GM21723 (cell line): Measurements from ENCODE around the gene MRTFA.
"Not testable (repeated sequence)": the region's sequence is repeated elsewhere in the genome, so short reads cannot be mapped to it uniquely, and the experiment has no call there.

Experiments used
- ATAC-seq: cut with Tn5 transposase; IDR thresholded peaks from one replicate; pipeline ENCODE4 v1.9.1; 2021; ENCODE audit warnings: mild to moderate bottlenecking, moderate library complexity; ENCODE audit not compliant: unreplicated experiment

Gene MRTFA

DNA sequence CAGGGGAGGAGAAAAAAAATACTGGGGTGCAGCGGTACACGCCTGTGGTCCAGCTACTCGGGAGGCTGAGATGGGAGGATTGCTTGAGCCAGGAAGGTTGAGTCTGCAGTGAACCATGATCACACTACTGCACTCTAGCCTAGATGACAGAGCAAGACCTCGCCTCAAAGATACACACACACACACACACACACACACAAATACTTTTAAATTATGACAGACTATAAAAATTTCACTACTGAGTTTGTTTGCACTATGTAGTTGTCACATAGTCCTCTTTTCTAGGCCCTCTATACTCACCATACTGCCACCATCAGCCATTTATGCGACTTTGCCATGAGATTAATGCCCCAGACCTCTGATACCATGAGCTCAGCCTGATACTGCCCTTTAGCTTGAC, 109.6 kb downstream of the MRTFA start:
- ATAC-seq = no peak

DNA sequence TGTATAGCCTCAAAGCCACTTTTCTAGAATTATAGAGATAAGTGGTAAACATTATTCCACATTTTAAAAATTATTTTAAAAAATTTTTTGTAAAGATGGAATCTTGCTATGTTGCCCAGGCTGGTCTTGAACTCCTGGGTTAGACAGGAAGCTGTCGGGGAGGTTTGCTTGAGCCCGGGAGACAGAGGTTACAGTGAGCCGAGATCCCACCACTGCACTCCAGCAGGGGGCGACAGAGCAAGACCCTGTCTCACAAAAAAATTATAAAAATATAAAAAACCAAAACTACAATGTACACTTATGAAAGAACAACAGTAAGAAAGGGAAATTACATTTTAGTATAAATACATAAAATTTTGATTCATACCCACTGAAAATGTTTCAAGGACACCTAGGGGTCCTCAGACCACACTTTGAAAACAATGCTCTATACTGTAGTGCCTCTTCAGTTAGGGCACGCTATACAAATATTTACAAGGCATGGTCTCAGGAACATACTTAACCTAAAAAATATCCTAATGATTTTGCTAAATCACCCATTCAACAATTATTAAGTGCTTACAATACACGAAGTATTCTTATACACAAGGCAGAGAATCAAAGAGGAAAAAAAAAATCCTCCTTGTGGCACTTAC, 111.2 kb downstream of the MRTFA start:
- no peak for ATAC-seq

DNA sequence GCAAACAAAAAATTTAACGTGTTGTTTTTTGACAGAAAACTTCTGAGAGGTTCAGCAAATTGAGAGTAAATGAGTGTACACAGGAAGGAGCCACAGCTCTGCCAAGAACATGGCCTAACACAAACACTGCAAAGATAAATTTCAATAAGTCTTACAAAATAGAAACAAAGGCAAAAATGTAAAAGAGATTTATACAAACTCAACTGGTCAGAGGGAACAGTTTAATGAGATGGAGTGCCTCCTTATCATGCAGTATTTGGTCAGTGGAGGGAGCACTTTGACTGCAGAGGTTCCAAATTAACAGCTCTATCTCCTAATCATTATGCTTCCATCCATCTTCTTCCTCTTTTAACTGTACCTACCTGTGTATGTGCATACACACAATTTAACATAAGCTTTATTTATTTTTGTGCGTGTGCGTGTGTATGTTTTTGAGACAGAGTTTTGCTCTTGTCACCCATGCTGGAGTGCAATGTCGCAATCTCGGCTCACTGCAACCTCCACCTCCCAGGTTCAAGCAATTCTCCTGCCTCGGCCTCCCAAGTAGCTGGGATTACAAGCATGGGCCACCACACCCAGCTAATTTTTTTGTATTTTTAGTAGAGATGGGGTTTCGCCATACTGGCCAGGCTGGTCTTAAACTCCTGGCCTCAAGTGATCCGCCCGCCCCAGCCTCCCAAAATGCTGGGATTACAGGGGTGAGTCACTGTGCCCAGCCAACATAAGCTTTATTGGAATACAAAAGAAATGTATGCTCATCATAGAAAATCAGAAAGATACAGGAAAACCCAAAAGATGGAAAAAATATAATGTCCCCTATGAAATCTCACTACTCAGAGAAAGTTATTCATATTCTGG, 111.9 kb downstream of the MRTFA start:
- ATAC-seq = no peak

DNA sequence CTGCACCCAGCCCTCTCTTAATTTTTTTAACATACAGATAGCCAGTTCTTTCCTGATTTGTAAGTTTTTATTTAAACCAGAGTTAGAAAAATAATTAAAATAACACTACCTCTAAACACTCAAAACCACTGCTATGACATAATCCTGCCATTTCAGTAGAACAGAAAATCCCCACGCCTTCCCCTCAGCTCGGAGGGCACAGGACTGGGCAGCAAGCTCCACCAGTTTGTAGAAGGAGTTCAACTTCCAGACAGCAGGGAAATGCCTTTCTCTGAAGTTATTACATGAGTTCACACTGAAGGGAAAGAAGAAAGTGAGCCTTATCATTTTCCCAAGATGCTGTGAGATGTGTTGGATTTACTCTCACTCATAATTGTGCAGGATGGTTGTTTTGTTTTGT, 114.4 kb downstream of the MRTFA start:
- ATAC-seq = no peak

DNA sequence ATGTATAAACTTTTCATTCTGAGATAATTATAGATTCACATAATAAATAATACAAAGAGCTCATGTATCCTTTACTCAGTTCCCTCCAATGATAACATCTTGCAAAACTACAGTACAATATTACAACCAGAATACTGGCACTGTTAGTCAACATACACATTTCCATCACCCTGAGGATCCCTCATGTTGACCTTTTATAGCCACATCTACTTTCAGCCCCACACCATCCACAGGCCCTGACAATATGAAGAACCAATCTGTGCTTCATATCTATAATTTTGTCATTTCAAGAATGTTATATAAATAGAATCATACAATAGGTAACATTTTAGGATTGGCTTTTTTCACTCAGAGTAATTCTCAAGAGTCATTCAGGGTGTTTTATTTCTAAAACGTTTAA, 115.5 kb downstream of the MRTFA start:
- ATAC-seq = no peak

DNA sequence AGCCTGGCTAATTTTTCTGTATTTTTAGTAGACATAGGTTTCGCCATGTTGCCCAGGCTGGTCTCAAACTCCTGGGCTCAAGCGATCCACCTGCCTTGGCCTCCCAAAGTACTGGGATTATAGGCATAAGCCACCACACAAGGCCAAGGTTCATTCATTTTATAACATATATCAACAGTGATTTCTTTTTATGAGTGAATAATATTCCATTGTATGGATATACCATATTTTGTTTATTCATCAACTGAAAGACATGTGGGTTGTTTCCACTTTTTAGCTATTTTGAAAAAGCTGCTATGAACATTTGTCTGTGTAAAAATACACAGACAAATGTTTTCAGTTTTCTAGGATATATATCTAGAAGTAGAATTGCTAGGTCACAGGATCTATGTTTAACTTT, 116.0 kb downstream of the MRTFA start:
- no peak for ATAC-seq

DNA sequence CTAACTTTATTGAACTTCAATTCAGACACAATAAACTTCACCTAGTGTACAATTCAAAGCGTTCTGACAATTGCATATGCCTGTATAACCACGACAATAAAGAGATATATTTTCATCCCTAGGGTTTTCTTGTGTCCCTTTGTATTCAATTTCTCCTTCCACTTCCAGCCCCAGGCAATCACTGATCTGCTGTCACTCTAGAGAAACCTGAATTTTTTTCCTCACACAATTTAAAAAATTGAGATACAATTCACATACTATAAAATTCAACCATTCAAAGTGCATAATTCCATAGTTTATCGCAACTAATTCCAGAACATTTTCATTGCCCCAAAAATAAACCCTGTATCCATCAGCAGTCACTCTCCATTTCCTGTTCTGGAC, 116.6 kb downstream of the MRTFA start:
- no peak for ATAC-seq

GRCh38 chr22:40519284-40519947, 117.1 kb downstream of the MRTFA start:
- no peak for ATAC-seq

DNA sequence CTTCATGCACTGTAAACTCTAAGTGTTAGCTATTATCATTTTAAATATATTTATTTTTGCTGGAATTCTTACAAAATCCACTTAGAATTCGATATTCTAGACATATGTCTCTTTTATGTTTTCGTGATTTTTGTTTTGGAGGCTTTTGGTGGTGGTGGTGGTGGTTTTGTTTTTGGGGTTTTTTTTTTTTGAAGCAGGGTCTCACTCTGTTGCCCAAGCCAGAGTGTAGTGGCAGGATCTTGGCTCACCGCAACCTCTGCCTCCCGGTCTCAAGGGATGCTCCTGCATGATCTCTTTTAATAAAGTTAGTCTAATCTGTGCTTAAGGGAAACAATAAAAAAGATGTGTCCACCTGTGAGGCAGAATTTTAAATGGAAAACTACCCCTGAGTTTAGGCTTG, 117.7 kb downstream of the MRTFA start:
- ATAC-seq = no peak

- no peak for ATAC-seq
Measured at GRCh38 chr22:40517631-40518030, 118.9 kb downstream of the MRTFA start.

GRCh38 chr22:40516416-40516815, 120.1 kb downstream of the MRTFA start:
- no peak for ATAC-seq

- ATAC-seq = no peak
Measured at GRCh38 chr22:40512426-40513136, 123.9 kb downstream of the MRTFA start.

DNA sequence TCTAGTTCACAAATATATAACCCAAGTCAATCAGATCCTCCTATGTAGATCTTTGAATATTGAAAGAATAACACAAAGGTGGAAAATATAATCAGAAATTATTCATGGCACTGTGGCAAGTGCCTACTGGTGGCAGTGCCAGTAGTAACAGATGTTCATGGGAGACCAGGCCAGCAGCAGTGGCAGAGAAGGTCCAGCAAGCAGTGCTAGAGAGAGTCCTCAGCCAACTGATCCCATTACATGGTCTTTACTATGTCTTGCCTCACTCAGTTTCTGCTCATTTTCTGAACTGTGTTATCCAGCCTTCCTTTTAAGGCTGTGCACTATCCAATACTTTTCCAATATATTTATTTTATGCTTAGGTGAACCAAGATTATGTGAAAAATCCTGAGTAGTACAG, 124.9 kb downstream of the MRTFA start:
- ATAC-seq = no peak

DNA sequence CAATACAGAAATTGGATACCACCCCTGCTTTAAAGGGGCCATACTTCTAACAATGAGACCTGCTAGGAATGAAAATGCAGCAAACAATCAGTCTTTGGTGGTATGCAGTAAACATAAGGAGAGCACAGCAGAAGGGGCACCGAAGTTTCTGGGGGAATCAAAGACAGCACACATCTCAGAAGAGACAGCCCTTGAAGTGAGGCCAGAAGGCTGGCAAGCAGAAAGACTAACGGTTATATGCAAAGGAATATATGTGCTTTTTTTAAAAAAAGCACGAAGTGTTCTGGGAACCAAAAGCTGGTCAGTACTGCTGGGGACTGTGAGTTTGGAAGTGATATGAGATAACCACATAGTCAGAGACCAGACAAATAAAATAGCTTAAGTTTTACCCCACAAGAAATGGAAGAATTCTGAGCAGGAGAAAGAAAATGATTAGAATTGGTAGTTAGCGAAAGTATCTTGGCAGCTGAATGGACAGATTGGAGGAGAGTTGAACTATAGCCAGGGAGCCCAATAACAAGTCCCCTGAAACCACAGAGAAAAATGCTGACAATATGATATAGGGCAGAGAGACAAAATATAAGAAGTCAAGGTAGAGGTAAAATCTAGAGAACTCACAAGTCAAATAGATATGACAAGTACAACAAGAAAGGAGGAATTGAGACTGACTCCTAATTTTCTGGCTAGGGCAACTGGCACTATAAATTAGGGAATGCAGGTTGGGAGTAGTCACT, 125.7 kb downstream of the MRTFA start:
- ATAC-seq = no peak

DNA sequence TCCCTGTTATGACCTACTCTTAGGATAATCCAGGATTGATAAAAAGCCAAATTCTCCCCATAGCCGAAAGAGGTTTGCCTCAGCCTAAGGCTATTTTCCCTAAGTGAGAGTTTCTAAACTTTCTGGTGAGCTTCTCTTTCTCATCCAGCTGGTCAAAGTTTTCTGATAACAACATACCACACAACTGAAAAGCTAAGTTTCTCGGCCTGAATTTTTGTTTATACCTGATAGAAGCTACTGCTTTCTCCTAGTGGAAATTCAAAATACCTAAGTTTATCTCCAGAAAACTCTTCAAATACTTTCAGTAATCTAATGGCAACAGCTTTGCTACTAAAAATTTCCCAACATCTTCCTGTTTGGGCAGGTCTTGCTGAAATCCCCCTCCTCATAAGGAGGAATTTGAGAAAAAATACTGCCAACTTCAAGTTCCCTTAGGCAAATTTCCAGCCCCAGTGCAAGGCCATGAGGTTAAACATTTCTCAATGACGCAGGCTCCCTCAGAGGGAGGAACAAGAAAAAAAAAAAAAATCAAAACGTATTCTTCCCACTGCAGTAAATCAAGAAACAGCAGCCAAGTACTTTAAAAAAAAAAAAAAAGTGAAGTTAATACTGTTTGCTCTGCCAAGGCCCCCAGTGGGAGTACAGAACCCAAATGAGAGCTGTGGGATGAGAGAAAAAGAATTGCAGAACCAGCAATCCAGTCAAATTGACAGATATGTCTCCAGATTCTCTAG, 127.0 kb downstream of the MRTFA start:
- no peak for ATAC-seq

GRCh38 chr22:40508046-40508445, 128.5 kb downstream of the MRTFA start:
- ATAC-seq = not testable (repeated sequence)

- no peak for ATAC-seq
Measured at GRCh38 chr22:40507491-40507890, 129.0 kb downstream of the MRTFA start.

DNA sequence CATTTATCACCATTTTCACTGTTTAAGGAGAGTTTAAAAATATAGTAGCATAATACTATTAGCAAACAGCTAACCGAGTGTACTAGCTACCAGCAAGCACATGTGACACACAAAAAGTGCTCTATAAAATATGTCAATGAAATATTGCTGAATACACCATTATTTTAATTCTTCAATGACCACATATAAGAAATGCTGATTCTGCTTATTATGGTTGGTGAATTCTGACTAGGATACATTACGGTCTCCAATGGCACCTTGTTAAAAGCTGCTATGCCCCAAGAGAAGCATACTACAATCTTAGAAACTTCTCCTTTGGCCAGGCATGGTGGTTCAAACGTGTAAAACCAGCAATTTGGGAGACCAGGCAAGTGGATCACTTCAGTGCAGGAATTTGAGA, 129.8 kb downstream of the MRTFA start:
- no peak for ATAC-seq

DNA sequence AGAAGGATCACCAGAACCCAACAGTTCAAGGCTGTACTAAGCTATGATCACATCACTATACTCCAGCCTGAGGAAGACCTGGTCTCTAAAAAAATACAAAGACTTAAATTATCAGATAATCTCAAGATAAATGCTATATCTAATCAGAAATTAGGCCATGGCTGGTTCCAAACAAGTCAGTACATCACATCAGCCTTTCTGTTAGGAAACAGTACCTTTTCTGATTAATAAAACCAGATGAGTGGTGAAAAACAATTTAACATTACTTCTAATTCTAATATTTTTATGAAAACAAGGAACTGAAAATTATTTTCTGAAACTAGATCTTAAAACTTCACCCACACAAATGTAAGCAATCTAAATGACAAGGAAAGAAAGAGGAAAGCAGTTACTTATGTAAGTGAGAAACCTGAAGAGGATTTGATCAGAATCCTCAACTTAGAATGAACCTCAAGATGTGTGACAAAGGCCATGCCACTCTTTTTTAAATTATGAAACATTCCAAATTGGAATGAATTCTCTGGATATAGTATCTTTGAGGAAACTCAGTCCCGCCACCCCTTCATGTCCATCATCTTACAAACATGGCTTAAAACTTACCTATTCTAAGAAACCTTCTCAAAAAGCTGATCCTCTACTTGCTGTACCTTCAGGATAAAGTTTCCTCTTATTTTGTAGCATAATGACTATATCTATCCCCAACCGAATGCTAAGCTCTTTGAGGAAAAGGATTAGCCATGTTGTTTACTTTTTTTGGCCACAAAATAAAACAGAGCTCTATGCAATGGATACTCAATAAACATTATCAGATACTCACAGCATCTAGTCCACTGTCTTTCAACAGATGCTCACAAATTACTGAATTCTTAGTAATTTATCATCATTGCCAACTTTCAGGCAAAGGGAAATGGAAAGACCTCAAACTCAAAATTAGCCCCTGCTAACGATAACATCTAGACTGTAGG, 132.0 kb downstream of the MRTFA start:
- no peak for ATAC-seq
